Activated B cell treated with CpG ODN at 0.5 μM for 24 hours (primary cell): Measurements from ENCODE around the gene NUDT19. TPM values are rescaled to one million over a fixed set of nuclear protein-coding genes. Genes with fewer than 3 reads are reported as not detected.
"Not testable (repeated sequence)": the region's sequence is repeated elsewhere in the genome, so short reads cannot be mapped to it uniquely, and the experiment has no call there.

Source experiments
- ATAC-seq: fragments of 200-7000 bp; cut with Tn5 transposase; one replicate; pipeline ENCODE4 v1.10.0; 2021; ENCODE audit warnings: low read depth, mild to moderate bottlenecking, moderate library complexity
- CTCF ChIA-PET: fragments of 350-600 bp; sonication (Branson Sonifier 250); formaldehyde crosslinking; loops from one replicate; lab custom pipeline; 2021; ENCODE audit warnings: antibody characterized with exemption; lab: Charles Lee
- POLR2A ChIA-PET: fragments of 350-600 bp; sonication (Branson Sonifier 250); formaldehyde crosslinking; loops from one replicate; lab custom pipeline; 2021; ENCODE audit warnings: antibody characterized with exemption; lab: Charles Lee
- DNase-seq: peaks from one replicate; pipeline ENCODE4 v3.0.0; 2022
- H3K27ac Mint-ChIP-seq: one replicate; pipeline ENCODE4 v1.8.0; 2020; ENCODE audit warnings: mixed read lengths
- H3K27me3 Mint-ChIP-seq: one replicate; pipeline ENCODE4 v1.8.0; 2021; ENCODE audit warnings: mixed read lengths
- H3K36me3 Mint-ChIP-seq: one replicate; pipeline ENCODE4 v1.8.0; 2021; ENCODE audit warnings: low read depth, mixed read lengths
- H3K4me1 Mint-ChIP-seq: one replicate; pipeline ENCODE4 v1.8.0; 2021; ENCODE audit warnings: mixed read lengths
- H3K4me3 Mint-ChIP-seq: one replicate; pipeline ENCODE4 v1.8.0; 2020; ENCODE audit warnings: mild to moderate bottlenecking, mixed read lengths
- H3K9me3 Mint-ChIP-seq: one replicate; pipeline ENCODE4 v1.8.0; 2020; ENCODE audit warnings: mixed read lengths
- intact Hi-C: fragments of 100-400 bp; cut with micrococcal nuclease; formaldehyde crosslinking; loops from one replicate; pipeline ENCODE4 v1.15.1; 2024
- total RNA-seq: library from RNA; stranded (reverse); gene quantifications from 2 replicates; pipeline ENCODE4 v1.2.3, GENCODE V29; 2022
- TF ChIP-seq, protein P1 (sequence below): fragments of 200-600 bp; IDR thresholded peaks from one replicate; pipeline ENCODE4 v1.8.0; 2022; ENCODE audit warnings: antibody characterized with exemption, mild to moderate bottlenecking

The NUDT19 gene
- total RNA-seq, 1 donor from 2014 or later: 9.0 TPM

DNA sequence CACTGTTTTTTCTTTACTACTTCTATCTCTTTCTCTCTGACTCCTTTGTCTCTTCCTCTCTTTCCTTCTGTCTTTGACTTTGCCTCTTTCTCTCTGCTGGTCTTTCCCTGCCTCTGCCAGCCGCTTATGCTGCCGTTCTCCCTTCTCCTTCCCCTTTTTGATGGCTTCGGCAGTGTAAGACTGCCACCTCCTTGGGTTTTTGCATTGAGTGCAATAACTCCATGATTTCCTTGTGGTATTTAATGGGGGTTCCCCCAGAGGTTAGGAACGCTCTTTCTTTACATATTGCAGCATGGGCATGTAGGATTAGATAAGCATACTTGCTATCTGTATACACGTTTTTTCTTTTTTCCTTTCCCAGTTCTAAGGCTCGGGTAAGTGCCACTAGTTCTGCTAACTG lies 3.9 kb downstream of the NUDT19 start:
- POLR2A ChIA-PET, CTCF ChIA-PET, ATAC-seq, H3K27me3 Mint-ChIP-seq, intact Hi-C loops, DNase-seq, H3K4me3 Mint-ChIP-seq, H3K9me3 Mint-ChIP-seq: not testable (repeated sequence)
- H3K36me3 Mint-ChIP-seq: peaks cover 31% of the 10 kb centered on the region
- peaks cover 44% of the 10 kb centered on the region for H3K4me1 Mint-ChIP-seq
- peak overlapping the region; percentile 21 for H3K27ac Mint-ChIP-seq

DNA sequence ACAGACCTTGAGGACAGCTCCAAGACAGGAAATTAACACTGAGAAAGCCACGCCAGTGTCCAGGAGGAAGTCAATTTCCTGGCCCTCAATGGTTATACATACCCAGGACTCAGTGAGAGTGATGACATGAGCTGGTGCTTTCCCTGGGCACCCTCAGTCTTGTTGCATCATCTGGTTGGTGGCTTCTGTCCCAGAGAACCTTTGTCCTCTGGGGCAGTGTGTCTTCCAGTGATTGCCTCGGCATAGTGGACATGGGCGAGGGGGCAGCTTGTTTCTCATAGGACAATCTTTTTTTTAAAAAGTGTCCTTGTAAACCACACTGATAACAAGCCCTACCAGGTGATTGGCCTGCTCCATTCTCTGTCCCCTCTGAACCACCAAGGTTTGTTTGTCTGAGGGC lies 5.2 kb downstream of the NUDT19 start:
- peaks cover 37% of the 10 kb centered on the region for H3K36me3 Mint-ChIP-seq
- ATAC-seq, H3K9me3 Mint-ChIP-seq, POLR2A ChIA-PET, CTCF ChIA-PET, H3K4me3 Mint-ChIP-seq, DNase-seq, intact Hi-C loops, H3K27me3 Mint-ChIP-seq: not testable (repeated sequence)
- peaks cover 36% of the 10 kb centered on the region for H3K4me1 Mint-ChIP-seq
- peak overlapping the region; percentile 30 for H3K27ac Mint-ChIP-seq

DNA sequence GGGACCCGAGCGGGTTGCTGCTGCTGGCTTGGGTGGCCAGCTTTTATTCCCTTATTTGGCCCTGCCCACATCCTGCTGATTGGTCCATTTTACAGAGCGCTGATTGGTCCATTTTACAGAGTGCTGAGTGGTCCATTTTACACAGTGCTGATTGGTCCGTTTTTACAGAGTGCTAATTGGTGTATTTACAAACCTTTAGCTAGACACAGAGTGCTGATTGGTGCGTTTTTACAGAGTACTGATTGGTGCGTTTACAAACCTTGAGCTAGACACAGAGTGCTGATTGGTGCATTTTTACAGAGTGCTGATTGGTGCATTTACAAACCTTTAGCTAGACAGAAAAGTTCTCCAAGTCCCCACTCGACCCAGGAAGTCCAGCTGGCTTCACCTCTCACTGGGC lies 8.5 kb downstream of the NUDT19 start:
- Mint-ChIP-seq H3K4me1 (peaks cover 12% of the 10 kb centered on the region), H3K36me3 (peaks cover 55% of the 10 kb centered on the region)
- H3K27ac Mint-ChIP-seq, H3K27me3 Mint-ChIP-seq, DNase-seq, H3K4me3 Mint-ChIP-seq, H3K9me3 Mint-ChIP-seq, intact Hi-C loops, CTCF ChIA-PET, ATAC-seq: not testable (repeated sequence)
- POLR2A ChIA-PET: interaction anchor here (0.8 kb wide), 1 partner anchor 25 kb away, joined by 3 read pairs; the partner anchor contains the start of gene ANKRD27

DNA sequence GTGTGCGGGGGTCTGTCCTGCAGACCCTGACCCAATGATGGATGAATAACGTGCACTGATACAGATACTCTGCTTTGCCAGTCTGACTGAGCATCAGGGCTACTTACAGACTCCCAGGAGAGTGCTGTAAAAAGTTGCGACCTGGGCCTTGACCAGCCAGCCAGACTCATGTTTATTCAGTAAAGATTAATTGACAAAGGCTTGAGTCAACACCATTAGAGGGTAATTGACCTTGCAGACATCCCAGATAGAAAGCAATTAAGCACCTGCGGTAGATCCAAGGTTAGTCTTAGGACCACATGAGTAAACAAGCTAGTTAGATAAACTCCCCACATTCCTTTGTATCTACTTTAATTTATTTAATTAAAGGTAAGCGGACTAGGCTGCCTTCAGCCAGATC lies 10.4 kb downstream of the NUDT19 start:
- peaks cover 61% of the 10 kb centered on the region for H3K36me3 Mint-ChIP-seq
- ATAC-seq: no peak
- no peak overlapping the region for H3K27ac Mint-ChIP-seq
- peaks cover 2% of the 10 kb centered on the region for H3K4me1 Mint-ChIP-seq
- H3K4me3 Mint-ChIP-seq: no peak overlapping the region
- peaks cover 6% of the 10 kb centered on the region for H3K9me3 Mint-ChIP-seq
- POLR2A ChIA-PET: no interaction called here
- CTCF ChIA-PET: no interaction called here
- TF ChIP-seq, protein P1, sequence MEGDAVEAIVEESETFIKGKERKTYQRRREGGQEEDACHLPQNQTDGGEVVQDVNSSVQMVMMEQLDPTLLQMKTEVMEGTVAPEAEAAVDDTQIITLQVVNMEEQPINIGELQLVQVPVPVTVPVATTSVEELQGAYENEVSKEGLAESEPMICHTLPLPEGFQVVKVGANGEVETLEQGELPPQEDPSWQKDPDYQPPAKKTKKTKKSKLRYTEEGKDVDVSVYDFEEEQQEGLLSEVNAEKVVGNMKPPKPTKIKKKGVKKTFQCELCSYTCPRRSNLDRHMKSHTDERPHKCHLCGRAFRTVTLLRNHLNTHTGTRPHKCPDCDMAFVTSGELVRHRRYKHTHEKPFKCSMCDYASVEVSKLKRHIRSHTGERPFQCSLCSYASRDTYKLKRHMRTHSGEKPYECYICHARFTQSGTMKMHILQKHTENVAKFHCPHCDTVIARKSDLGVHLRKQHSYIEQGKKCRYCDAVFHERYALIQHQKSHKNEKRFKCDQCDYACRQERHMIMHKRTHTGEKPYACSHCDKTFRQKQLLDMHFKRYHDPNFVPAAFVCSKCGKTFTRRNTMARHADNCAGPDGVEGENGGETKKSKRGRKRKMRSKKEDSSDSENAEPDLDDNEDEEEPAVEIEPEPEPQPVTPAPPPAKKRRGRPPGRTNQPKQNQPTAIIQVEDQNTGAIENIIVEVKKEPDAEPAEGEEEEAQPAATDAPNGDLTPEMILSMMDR: no peak
- DNase-seq: no peak
- no peaks in the 10 kb centered on the region for H3K27me3 Mint-ChIP-seq
- intact Hi-C loops: no loop called here

DNA sequence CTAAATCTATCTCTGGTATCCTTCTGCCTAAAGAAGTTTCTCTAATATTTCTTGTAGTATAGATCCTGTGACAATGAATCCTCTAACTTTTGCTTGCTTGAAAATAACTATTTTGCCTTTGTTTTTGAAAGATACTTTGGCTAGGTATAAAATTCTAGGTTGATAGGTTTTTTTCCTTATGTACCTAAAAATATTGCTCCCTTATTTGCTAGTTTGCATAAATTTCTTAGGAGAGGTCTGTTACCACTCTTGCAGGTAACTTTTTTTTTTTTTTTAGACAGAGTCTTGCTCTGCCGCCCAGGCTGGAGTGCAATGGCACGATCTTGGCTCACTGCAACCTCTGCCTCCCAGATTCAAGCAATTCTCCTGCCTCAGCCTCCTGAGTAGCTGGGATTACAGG lies 12.4 kb downstream of the NUDT19 start:
- H3K9me3 Mint-ChIP-seq, H3K4me3 Mint-ChIP-seq, H3K4me1 Mint-ChIP-seq, intact Hi-C loops, H3K27ac Mint-ChIP-seq, CTCF ChIA-PET, ATAC-seq, H3K27me3 Mint-ChIP-seq, DNase-seq: not testable (repeated sequence)
- H3K36me3 Mint-ChIP-seq: peaks cover 51% of the 10 kb centered on the region
- POLR2A ChIA-PET: interaction anchor here (0.6 kb wide), 1 partner anchor 8 kb away, joined by 4 read pairs; no protein-coding TSS in a partner anchor

DNA sequence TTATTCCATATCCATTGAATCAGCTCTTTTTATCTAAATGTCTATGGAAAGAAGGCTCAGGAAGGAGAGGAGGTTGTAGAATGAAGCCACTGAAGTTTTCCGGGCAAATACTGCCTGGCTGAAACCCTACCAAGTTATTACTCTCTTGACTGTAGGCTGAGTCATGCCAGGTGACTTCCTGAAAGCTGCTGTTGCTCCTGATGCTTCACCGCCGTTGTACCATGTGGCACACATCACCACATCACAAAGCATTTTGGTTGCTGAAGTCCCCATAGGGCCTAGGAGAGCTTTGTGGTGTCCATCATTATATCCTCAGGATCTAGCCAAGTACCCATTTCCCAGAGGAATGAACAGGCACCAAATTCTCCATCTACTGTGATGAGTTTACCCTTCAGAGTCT lies 16.8 kb downstream of the NUDT19 start:
- no peak overlapping the region for H3K4me3 Mint-ChIP-seq
- no peaks in the 10 kb centered on the region for H3K27me3 Mint-ChIP-seq
- POLR2A ChIA-PET: interaction anchor here (0.6 kb wide), 1 partner anchor 125 kb away, joined by 3 read pairs; no protein-coding TSS in a partner anchor
- peaks cover 38% of the 10 kb centered on the region for H3K36me3 Mint-ChIP-seq
- DNase-seq (no peak), ATAC-seq (peak; percentile 14)
- no peak overlapping the region for H3K27ac Mint-ChIP-seq
- CTCF ChIA-PET: no interaction called here
- H3K9me3 Mint-ChIP-seq: peaks cover 4% of the 10 kb centered on the region
- TF ChIP-seq, protein P1: no peak
- intact Hi-C loops: no loop called here
- peaks cover 2% of the 10 kb centered on the region for H3K4me1 Mint-ChIP-seq

DNA sequence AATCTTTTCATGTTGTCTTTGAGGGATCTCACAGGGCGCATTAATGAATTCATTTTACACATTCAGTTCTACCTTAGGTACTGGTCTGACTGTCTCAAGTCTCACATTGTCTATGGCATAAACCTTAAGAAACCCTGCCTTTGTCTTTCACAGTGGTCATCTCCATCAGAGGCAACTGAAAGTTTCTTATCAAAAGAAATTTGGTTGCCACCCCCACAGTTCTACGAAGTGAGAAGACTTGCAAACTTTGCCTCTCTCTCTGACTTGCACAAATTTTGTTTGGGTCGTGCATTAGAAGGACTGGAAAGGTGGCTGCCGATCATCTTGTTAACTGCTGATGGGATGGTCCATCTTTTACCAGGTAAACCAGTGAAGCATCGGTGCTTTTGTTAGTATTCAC lies 17.4 kb downstream of the NUDT19 start:
- H3K27ac Mint-ChIP-seq: no peak overlapping the region
- peaks cover 2% of the 10 kb centered on the region for H3K9me3 Mint-ChIP-seq
- DNase-seq (no peak), ATAC-seq (no peak)
- H3K4me1 Mint-ChIP-seq: peaks cover 2% of the 10 kb centered on the region
- TF ChIP-seq, protein P1: no peak
- POLR2A ChIA-PET: no interaction called here
- peaks cover 40% of the 10 kb centered on the region for H3K36me3 Mint-ChIP-seq
- no peak overlapping the region for H3K4me3 Mint-ChIP-seq
- intact Hi-C loops: no loop called here
- H3K27me3 Mint-ChIP-seq: no peaks in the 10 kb centered on the region
- CTCF ChIA-PET: no interaction called here
